HL-60 (cell line): ENCODE data around the gene NEB.
A peak's percentile ranks its signal among the peaks of the same experiment; 100 is the strongest.

Experiments
- DNase-seq, 2 experiments: peaks; one replicate each; pipeline ENCODE4 v3.0.0-alpha.2; 2010 to 2020; ENCODE audit warnings: low read depth in 1 of 2, low spot score in 1 of 2
- H3K27ac ChIP-seq: fragments of 250-450 bp; sonication (Bioruptor Pico); replicated peaks from 2 replicates; pipeline ENCODE4 v1.5.1; 2020; ENCODE audit warnings: mild to moderate bottlenecking, moderate library complexity
- H3K27me3 ChIP-seq: fragments of 250-450 bp; sonication (Bioruptor Pico); 2 replicates; pipeline ENCODE4 v1.5.1; 2021; ENCODE audit warnings: mild to moderate bottlenecking, moderate library complexity; ENCODE audit not compliant: insufficient read depth, poor library complexity, severe bottlenecking
- H3K4me3 ChIP-seq: replicated peaks from 2 replicates; pipeline ENCODE4 v1.5.1; 2011; ENCODE audit warnings: mild to moderate bottlenecking, control low read depth, low read length; ENCODE audit not compliant: insufficient read depth
- CTCF ChIP-seq: IDR thresholded peaks from one replicate; pipeline ENCODE4 v1.5.1; 2011; ENCODE audit warnings: low read length, control low read depth, inconsistent platforms; ENCODE audit not compliant: insufficient read depth
- GABPA ChIP-seq: IDR thresholded peaks from 2 replicates; pipeline ENCODE4 v1.6.1; 2012; ENCODE audit warnings: low read depth
- POLR2AphosphoS5 ChIP-seq: IDR thresholded peaks from 2 replicates; pipeline ENCODE4 v1.6.1; 2012; ENCODE audit warnings: low read depth
- REST ChIP-seq: IDR thresholded peaks from 2 replicates; pipeline ENCODE4 v1.6.1; 2012; ENCODE audit warnings: low read depth; ENCODE audit not compliant: insufficient replicate concordance
- SPI1 ChIP-seq: IDR thresholded peaks from 2 replicates; pipeline ENCODE4 v1.6.1; 2012; ENCODE audit warnings: low read depth, mild to moderate bottlenecking, borderline replicate concordance

NEB gene

GRCh38 chr2:151552287-151552686 is 182.0 kb downstream of the NEB start:
- peak in 1 of 2 experiments; percentile 6 for DNase-seq
- no peak overlapping the region for H3K4me3 ChIP-seq
- no peak overlapping the region for H3K27ac ChIP-seq
- no peaks in the 10 kb centered on the region for H3K27me3 ChIP-seq
- no peak for TF ChIP-seq SPI1
- no peak for TF ChIP-seq REST
- no peak for TF ChIP-seq CTCF
- TF ChIP-seq POLR2AphosphoS5, result no peak
- TF ChIP-seq GABPA, result no peak

- TF ChIP-seq POLR2AphosphoS5 (no peak), GABPA (no peak), CTCF (no peak), REST (no peak), SPI1 (no peak)
- Histone ChIP-seq H3K4me3 (no peak overlapping the region), H3K27me3 (no peaks in the 10 kb centered on the region), H3K27ac (no peak overlapping the region; the same call in 1 of the 2 replicates)
- peak in 1 of 2 experiments; percentile 10 for DNase-seq
Measured at GRCh38 chr2:151551556-151551955, 182.7 kb downstream of the NEB start.

GRCh38 chr2:151549191-151549590 is 185.1 kb downstream of the NEB start:
- Histone ChIP-seq H3K27ac (no peak overlapping the region), H3K27me3 (no peaks in the 10 kb centered on the region), H3K4me3 (no peak overlapping the region)
- no peak for DNase-seq
- TF ChIP-seq POLR2AphosphoS5 (no peak), GABPA (no peak), CTCF (no peak), SPI1 (no peak), REST (no peak)
